ENCODE measurements around the gene ST6GALNAC4.

- TF ChIP-seq CTCF (conservative IDR thresholded peaks at IDR 0.05; ENCODE audit: low read length) (no peak), EZH2phosphoT487 (IDR thresholded peaks at IDR 0.05; ENCODE audit: borderline replicate concordance, low read depth, low read length) (no peak)
These were observed 14.4 kb upstream of the ST6GALNAC4 start for GRCh38 chr9:127931092-127931881.

All from OCI-LY7 (cell line).